Cortex of kidney (tissue), 1 donor: ENCODE data around the gene CMIP.

Experiments used
- DNase-seq: peaks from one replicate; lab custom pipeline; 2025; lab: John Stamatoyannopoulos, UW

The CMIP gene

DNA sequence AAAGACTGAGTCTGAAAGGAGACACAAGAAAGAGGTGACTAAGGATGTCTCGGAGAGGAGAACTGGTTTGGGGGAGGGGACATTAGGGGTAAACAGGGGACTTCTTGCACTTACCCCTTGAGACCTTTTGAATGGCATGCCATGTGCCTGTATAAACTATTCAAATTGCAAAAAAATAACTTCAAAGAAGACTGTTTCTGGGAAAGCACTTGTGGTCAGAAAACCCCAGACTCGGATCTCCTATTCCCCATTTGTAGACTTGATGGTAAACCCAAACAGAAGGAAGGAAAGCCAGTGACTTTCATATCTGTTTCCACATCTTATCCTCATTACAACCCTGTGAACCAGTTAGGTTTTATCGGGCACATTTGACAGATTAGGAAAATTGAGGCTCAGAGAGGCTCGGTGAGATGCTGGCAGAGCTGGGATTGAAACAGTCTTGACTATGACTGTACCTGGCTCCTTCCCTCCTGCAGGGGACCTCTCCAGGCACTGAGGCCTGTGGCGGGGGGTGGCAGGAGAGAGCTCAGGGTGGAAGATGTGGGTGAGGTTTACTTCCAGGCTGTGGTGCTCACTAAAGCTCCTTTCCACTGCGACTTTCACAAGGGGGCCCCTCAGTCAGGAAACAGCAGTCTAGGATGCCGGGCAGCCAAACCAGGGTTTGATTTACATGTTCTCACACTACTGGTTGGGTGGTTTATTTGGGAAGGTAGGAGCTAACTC, 304.0 kb downstream of the CMIP start:
- no peak for DNase-seq

DNA sequence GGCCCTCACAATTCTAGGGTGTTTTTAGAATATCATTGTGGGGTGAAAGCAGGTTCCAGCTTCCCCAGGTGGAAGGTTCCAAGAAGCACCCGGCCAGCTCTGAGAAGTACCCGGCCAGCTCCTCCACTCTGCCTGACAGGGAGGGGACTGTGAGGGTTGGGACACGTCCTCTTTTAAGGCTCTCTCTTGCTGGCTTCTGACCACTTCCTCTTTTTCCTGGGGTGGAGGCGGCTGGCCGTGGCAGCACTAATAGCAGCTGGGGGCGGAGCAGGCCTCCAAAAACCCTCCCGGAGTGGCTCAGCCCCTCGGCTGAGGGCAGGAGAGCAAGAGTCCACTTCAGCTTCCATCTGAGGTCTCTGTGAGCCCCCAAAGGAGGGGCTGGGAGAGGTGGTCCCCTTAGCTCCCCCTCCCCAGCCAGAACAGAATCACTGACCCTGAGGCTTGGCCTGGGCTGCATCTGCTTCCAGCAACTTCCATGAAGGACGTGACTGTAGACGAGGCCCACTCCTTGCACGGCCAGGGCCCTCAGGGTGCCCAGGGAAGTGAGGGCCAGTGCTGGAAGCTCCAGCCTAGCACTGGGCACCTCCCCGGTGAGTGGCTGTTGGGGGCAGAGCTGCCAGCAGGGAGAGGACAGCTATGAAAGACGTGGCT, 307.7 kb downstream of the CMIP start:
- no peak for DNase-seq

DNA sequence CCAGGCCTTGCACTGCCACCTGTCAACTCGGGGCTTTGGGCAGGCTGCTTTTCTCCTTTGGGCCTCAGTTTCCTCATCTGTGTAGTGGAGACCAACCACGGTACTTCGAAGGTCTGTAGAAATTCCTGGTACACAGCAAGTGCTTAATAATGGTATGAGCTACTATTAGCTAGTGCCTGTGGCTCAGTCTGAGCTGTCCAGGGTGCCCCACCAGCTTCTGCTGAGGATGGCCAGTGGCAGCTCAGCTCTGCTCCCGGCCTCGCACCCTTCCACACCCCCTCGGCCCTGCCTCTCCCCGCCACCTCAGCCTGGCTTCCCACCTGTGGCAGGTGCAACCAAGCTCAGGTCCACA, 308.2 kb downstream of the CMIP start:
- no peak for DNase-seq

- DNase-seq: no peak
Observed at GRCh38 chr16:81754858-81755257, 310.2 kb downstream of the CMIP start.

DNA sequence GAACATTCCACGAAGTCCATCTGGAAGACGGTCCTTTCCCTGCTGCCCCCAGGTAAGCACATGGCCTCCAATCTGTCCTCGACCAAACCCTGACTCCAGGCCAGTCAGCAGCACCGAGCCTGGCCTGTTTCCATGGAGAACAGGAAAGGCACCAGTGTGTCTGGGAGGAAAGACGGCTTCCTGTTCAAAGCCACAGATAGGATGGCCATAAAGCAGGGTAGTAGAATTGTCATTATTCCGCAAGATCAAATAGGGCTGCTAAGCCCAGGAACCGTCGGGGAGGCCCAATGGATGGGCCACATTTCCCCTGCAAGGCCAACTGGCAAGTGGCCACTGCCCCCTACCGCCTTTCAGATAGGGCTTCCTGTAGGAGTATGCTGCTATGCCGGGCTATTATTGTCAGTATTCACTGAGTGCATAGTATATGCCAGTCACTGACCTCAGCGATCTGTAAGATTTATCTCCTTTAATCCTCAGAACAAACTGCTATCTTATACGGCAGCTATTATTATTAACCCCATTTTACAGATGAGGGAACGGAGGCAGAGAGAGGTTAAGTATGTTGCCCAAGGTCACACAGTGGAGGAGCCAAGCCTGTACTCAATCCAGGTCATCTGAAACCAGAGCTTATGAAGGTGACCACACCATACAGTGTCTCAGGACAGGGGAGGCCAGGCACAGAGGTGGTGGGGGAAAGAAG, 311.5 kb downstream of the CMIP start:
- DNase-seq: no peak

- no peak for DNase-seq
Observed at GRCh38 chr16:81756615-81757356, 312.2 kb downstream of the CMIP start.

DNA sequence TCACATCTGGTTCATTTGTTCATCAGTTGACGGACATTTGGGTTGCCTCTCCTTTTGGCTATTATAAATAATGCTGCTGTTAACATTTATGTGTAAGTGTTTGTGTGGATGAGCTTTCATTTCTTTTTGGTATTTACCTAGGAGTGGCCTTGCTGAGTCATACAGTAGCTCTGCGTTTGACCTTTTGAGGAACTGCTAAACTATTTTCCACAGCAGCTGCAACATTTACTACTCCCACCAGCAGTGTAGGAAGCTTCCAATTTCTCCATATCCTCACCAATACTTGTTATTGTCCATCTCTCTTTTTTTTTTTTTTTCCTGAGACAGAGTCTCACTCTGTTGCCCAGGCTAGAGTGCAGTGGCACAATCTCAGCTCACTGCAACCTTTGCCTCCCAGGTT, 313.8 kb downstream of the CMIP start:
- no peak for DNase-seq
